ENCODE data around the gene EIF4E2. TPM values are rescaled to one million over a fixed set of nuclear protein-coding genes. Genes with fewer than 3 reads are reported as not detected.

The EIF4E2 gene
- total and polyA plus RNA-seq, 4 donors, result 43.7 to 77.7 (median 65.9) TPM

GRCh38 chr2:232533944-232534710 is 16.4 kb upstream of the EIF4E2 start:
- Histone ChIP-seq H3K27me3 (ENCODE audit: control insufficient read depth in 3 of 3, insufficient read depth in 3 of 3, low read length in 2 of 3) (peaks cover 0 to 4% (median 0%) of the 10 kb centered on the region in 3 donors), H3K4me1 (ENCODE audit: control insufficient read depth in 5 of 5, insufficient read depth in 5 of 5, low read length in 5 of 5) (no peaks in the 10 kb centered on the region), H3K9ac (ENCODE audit: insufficient read depth in 1 of 2, low read length in 2 of 2) (no peak overlapping the region), H3K27ac (ENCODE audit: low read depth in 1 of 2, low read length in 1 of 2) (no peak overlapping the region), H3K36me3 (ENCODE audit: control insufficient read depth in 4 of 4, insufficient read depth in 4 of 4, low read length in 4 of 4) (no peaks in the 10 kb centered on the region), H3K9me3 (ENCODE audit: control insufficient read depth in 4 of 4, insufficient read depth in 3 of 4, low read length in 3 of 4) (peaks cover 0 to 6% (median 3%) of the 10 kb centered on the region in 4 donors), H3K4me3 (no peak overlapping the region)
- no peak for TF ChIP-seq CTCF (IDR thresholded peaks at IDR 0.05; ENCODE audit: control extremely low read depth, extremely low read depth)
- DNase-seq (peak in 1 of 3 donors; percentile 14), ATAC-seq (ENCODE audit: insufficient read depth, low FRiP score) (no peak)
- WGBS, 2 donors, result 75 to 84% methylated on average over 13 of the region's 13 CpGs

- WGBS, 2 donors, result 75 to 84% methylated on average over 14 of the region's 14 CpGs
- peaks cover 0 to 6% (median 3%) of the 10 kb centered on the region in 4 donors for H3K9me3 ChIP-seq (ENCODE audit: control insufficient read depth in 4 of 4, insufficient read depth in 3 of 4, low read length in 3 of 4)
- no peaks in the 10 kb centered on the region for H3K36me3 ChIP-seq (ENCODE audit: control insufficient read depth in 4 of 4, insufficient read depth in 4 of 4, low read length in 4 of 4)
- peaks cover 0 to 4% (median 0%) of the 10 kb centered on the region in 3 donors for H3K27me3 ChIP-seq (ENCODE audit: control insufficient read depth in 3 of 3, insufficient read depth in 3 of 3, low read length in 2 of 3)
- H3K4me1 ChIP-seq (ENCODE audit: control insufficient read depth in 5 of 5, insufficient read depth in 5 of 5, low read length in 5 of 5), result peaks cover 0 to 6% (median 0%) of the 10 kb centered on the region in 5 donors
- no peak for TF ChIP-seq CTCF (IDR thresholded peaks at IDR 0.05; ENCODE audit: control extremely low read depth, extremely low read depth)
- H3K4me3 ChIP-seq, result no peak overlapping the region
- no peak for DNase-seq
- ATAC-seq (ENCODE audit: insufficient read depth, low FRiP score), result no peak
- no peak overlapping the region for H3K27ac ChIP-seq (ENCODE audit: low read depth in 1 of 2, low read length in 1 of 2)
- H3K9ac ChIP-seq (ENCODE audit: insufficient read depth in 1 of 2, low read length in 2 of 2), result no peak overlapping the region
Measured at GRCh38 chr2:232534940-232535651, 15.4 kb upstream of the EIF4E2 start.

GRCh38 chr2:232535761-232536530 is 14.5 kb upstream of the EIF4E2 start:
- WGBS, 2 donors, result 86 to 88% methylated on average over 5 of the region's 5 CpGs
- peaks cover 0 to 4% (median 0%) of the 10 kb centered on the region in 3 donors for H3K27me3 ChIP-seq (ENCODE audit: control insufficient read depth in 3 of 3, insufficient read depth in 3 of 3, low read length in 2 of 3)

More at GRCh38 chr2:232535761-232536530, 14.5 kb upstream of the EIF4E2 start:
- Histone ChIP-seq H3K9me3 (ENCODE audit: control insufficient read depth in 4 of 4, insufficient read depth in 3 of 4, low read length in 3 of 4) (peaks cover 0 to 6% (median 3%) of the 10 kb centered on the region in 4 donors), H3K4me3 (no peak overlapping the region), H3K36me3 (ENCODE audit: control insufficient read depth in 4 of 4, insufficient read depth in 4 of 4, low read length in 4 of 4) (no peaks in the 10 kb centered on the region), H3K9ac (ENCODE audit: insufficient read depth in 1 of 2, low read length in 2 of 2) (no peak overlapping the region), H3K4me1 (ENCODE audit: control insufficient read depth in 5 of 5, insufficient read depth in 5 of 5, low read length in 5 of 5) (peaks cover 0 to 6% (median 0%) of the 10 kb centered on the region in 5 donors), H3K27ac (ENCODE audit: low read depth in 1 of 2, low read length in 1 of 2) (no peak overlapping the region)
- no peak for ATAC-seq (ENCODE audit: insufficient read depth, low FRiP score)
- TF ChIP-seq CTCF (IDR thresholded peaks at IDR 0.05; ENCODE audit: control extremely low read depth, extremely low read depth), result no peak
- no peak for DNase-seq
